T-helper 2 cell treated with Interferon-gamma antibody and Interleukin-4, amounts not matched to agents 5 μg/mL and 100 μg/mL, for 36 hours (primary cell): ENCODE data around the gene SH3GL2.
"Not testable (repeated sequence)": the region's sequence is repeated elsewhere in the genome, so short reads cannot be mapped to it uniquely, and the experiment has no call there.

Experiments used
- DNase-seq: peaks from one replicate; pipeline ENCODE4 v3.0.0; 2021; ENCODE audit warnings: low spot score
- H3K27ac Mint-ChIP-seq: one replicate; pipeline ENCODE4 v1.8.0; 2021; ENCODE audit warnings: mild to moderate bottlenecking, mixed read lengths
- H3K27me3 Mint-ChIP-seq: one replicate; pipeline ENCODE4 v1.8.0; 2021; ENCODE audit warnings: low read depth, mixed read lengths
- H3K36me3 Mint-ChIP-seq: one replicate; pipeline ENCODE4 v1.8.0; 2021; ENCODE audit warnings: low read depth, mixed read lengths
- H3K4me1 Mint-ChIP-seq: one replicate; pipeline ENCODE4 v1.8.0; 2021; ENCODE audit warnings: low read depth, mixed read lengths
- H3K4me3 Mint-ChIP-seq: one replicate; pipeline ENCODE4 v1.8.0; 2022; ENCODE audit warnings: mild to moderate bottlenecking, moderate library complexity, mixed read lengths
- H3K9me3 Mint-ChIP-seq: one replicate; pipeline ENCODE4 v1.8.0; 2021; ENCODE audit warnings: mixed read lengths

The SH3GL2 gene

DNA sequence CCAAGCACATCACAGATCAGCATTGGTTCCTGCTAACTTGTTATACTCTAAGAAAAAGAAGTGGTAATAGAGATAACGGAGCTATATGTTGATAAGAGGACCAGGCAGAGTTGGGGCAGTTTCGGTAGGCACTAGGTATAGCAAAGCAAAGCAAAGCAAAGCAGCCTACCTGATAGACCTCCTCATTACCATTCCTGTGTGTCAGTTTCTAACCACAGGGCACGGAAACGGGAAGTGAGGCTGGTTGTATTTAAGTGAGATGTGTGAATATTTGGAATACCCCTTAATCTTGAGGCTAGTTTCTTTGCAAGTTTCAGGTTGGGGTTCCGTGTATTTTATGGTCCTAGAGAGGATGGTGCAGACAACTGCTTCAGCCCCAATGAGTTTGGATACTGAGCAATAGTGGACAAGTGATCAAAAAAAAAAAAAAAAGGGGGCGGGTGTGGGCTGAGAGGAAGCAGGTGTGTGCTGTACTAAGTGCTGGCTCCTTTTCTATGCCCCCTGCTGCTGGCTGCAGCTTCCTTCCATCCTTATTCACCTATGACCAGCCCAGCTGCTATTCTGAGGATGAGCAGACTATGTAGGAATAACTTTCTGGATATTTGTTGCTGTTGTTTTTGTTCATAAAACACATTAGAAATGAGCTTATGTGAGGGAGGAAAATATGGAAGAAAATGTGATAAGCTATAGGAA, 183.3 kb downstream of the SH3GL2 start:
- no peaks in the 10 kb centered on the region for H3K36me3 Mint-ChIP-seq
- no peak for DNase-seq
- no peaks in the 10 kb centered on the region for H3K27me3 Mint-ChIP-seq
- no peak overlapping the region for H3K27ac Mint-ChIP-seq
- no peak overlapping the region for H3K4me3 Mint-ChIP-seq
- H3K4me1 Mint-ChIP-seq = no peaks in the 10 kb centered on the region
- peaks cover 3% of the 10 kb centered on the region for H3K9me3 Mint-ChIP-seq

DNA sequence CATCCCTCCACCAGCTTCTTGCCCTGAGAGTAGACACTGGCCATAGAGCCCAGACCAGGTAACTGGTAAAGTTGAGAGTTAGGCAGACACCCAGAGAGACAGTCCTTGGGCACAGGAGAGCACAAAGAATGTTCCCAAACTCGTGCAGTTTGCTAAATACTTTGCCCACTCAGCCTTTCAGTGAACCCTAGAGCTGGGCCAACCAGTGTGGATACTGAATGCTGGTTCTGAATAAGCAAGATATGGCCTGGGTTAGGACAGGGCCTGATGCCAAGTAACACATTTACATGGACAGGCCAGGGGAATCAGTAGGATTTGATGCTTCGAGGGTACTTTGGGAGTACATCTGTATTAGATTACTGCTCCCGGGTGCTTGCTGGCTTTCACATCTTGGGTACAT, 185.4 kb downstream of the SH3GL2 start:
- Mint-ChIP-seq H3K9me3 (no peaks in the 10 kb centered on the region), H3K4me1 (no peaks in the 10 kb centered on the region), H3K4me3 (no peak overlapping the region), H3K27ac (no peak overlapping the region), H3K36me3 (no peaks in the 10 kb centered on the region), H3K27me3 (no peaks in the 10 kb centered on the region)
- DNase-seq = no peak

DNA sequence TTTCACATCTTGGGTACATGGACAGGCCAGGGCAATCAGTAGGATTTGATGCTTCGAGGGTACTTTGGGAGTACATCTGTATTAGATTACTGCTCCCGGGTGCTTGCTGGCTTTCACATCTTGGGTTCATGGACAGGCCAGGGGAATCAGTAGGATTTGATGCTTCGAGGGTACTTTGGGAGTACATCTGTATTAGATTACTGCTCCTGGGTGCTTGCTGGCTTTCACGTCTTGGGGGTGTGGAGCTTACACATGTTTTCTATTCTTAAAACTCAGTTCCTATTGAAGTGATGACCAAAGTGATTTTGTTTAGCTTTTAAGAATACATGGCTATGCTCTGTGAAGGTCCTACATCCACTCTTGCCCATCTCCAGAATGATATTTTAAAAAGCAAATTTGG, 186.3 kb downstream of the SH3GL2 start:
- H3K27ac Mint-ChIP-seq, H3K9me3 Mint-ChIP-seq, H3K4me3 Mint-ChIP-seq, H3K4me1 Mint-ChIP-seq, H3K36me3 Mint-ChIP-seq, DNase-seq, H3K27me3 Mint-ChIP-seq: not testable (repeated sequence)

DNA sequence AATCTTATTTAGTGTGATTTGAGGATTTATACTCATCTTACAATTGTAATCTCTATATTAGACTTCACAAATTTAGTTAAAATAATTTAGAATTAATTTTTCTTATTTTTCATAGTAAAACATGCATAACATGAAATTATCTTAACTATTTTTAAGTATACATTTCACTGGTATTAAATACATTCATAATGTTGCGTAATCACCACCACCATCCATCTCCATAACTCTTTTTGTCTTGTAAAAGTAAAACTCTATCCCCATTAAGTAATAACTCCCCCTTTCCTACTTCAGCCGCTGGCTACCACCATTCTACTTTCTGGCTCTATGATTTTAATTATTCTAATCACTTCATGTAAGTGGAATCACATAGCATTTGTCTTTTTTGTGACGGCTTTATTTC, 193.4 kb downstream of the SH3GL2 start:
- Mint-ChIP-seq H3K27ac (no peak overlapping the region), H3K36me3 (no peaks in the 10 kb centered on the region), H3K4me3 (no peak overlapping the region), H3K9me3 (no peaks in the 10 kb centered on the region), H3K4me1 (no peaks in the 10 kb centered on the region), H3K27me3 (no peaks in the 10 kb centered on the region)
- DNase-seq = no peak

DNA sequence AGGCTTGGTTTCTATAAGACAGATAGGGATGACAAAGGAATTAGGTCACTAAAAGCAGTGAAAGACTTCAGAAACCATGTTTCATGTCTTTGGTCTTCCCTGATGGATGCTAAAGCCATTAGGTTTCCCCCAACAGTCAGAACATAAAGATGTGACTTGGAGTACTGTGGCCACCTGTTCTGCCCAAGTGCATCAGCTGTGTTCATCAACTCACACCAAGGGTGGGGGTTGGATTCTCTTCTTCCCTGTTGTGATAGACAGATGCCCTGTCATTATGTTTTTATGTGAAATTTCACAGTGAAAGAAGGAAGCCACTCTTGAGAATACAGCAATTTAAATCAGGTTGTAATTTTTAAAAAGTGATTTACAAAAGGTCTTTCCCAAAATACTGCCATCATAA, 196.8 kb downstream of the SH3GL2 start:
- DNase-seq = no peak
- no peaks in the 10 kb centered on the region for H3K27me3 Mint-ChIP-seq
- H3K9me3 Mint-ChIP-seq = no peaks in the 10 kb centered on the region
- no peak overlapping the region for H3K27ac Mint-ChIP-seq
- H3K4me1 Mint-ChIP-seq = no peaks in the 10 kb centered on the region
- no peak overlapping the region for H3K4me3 Mint-ChIP-seq
- H3K36me3 Mint-ChIP-seq = no peaks in the 10 kb centered on the region

DNA sequence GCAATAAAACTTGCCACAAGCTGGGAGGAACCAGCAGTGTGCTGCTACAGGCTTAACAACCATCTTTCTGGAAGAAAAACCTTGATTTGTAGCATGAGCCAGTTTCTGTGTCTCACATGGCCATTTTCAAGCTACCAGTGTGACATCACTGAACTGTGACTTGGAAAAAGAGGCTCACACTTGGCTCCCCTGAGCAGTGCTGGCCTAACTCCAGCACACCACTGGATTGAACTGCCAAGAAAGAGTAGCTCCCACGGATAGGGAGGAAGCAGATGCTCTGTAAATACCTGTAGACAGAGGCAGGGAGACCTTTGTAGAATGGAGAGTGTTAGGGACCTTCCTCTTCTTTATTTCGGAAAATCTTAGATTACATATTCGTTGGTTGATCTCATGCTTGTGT, 197.9 kb downstream of the SH3GL2 start:
- H3K36me3 Mint-ChIP-seq = no peaks in the 10 kb centered on the region
- no peak for DNase-seq
- H3K4me3 Mint-ChIP-seq = no peak overlapping the region
- no peaks in the 10 kb centered on the region for H3K9me3 Mint-ChIP-seq
- no peaks in the 10 kb centered on the region for H3K27me3 Mint-ChIP-seq
- H3K4me1 Mint-ChIP-seq = no peaks in the 10 kb centered on the region
- no peak overlapping the region for H3K27ac Mint-ChIP-seq

DNA sequence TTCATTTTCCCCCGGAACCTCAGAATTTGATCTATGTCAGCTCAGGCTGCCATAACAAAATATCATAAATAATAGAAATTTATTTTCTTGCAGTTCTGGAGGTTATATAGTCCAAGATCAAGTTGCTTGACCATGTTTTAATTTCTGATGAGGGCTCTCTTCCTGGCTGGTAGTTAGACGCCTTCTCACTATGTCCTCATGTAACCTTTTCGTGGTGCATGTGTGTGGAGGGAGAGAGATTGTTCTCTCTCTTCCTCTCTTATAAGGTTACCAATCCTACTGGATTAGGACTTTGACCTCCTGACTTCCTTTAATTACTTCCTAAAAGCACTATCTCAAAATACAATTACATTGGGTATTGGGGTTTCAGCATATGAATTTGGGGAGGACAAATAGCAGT, 198.6 kb downstream of the SH3GL2 start:
- H3K27me3 Mint-ChIP-seq = no peaks in the 10 kb centered on the region

DNA sequence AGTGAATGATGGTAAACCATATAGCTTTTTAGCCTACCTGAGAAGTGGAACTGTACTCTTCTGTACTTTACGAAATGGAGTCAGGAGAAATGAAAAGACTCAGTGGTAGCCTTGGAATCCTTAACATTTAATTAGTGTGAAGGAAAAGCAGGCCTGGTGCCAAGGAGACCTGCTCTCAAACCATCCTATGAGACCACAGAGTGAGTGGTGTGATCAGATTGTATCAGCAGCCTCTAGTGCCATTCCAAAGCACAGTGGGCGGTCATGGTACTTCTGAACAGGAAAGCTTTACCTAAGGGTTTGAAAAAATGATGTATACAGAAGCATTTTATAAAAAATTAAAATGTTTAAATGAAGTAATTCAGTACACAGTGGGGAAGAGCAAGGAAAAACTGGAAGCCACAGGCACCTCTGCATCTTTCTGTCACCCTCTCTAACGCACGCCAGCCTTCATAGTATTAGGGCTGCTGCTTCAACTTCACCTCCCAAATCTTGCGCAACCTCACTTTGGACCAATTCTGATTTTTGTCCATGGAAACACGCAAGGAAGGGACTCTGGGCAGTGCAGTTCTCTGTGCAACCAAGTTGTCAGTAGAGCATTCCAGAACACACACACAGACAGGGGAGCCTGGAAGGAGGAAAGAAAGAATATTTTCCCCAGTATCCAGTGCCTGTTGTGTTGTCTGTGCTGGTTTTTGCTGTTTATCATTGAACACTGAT, 203.7 kb downstream of the SH3GL2 start:
- Mint-ChIP-seq H3K9me3 (no peaks in the 10 kb centered on the region), H3K36me3 (no peaks in the 10 kb centered on the region), H3K27me3 (no peaks in the 10 kb centered on the region), H3K4me3 (no peak overlapping the region), H3K4me1 (no peaks in the 10 kb centered on the region), H3K27ac (no peak overlapping the region)
- no peak for DNase-seq

More for the DNA sequence above, 198.6 kb downstream of the SH3GL2 start:
- Mint-ChIP-seq H3K9me3 (no peaks in the 10 kb centered on the region), H3K27ac (no peak overlapping the region), H3K4me3 (no peak overlapping the region), H3K4me1 (no peaks in the 10 kb centered on the region), H3K36me3 (no peaks in the 10 kb centered on the region)
- DNase-seq = no peak

DNA sequence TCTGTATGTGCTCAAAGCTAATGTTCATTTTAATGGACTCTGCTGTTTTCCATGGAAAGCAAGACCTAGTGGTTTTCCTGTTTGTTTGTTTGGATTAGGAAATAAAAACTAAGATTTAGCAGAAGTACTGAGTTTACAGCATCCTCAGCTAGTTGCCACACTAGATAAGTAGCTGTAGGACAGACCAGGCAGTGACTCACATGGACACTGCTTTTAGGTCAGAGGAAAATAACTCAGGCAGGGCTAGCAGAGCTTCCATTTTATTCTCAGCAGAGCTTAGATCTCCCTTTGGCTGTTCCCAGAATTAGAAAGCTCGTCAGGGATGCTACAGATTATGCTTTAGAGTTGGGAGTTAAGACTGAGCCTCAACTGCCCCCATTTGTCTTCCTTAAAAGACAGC, 204.4 kb downstream of the SH3GL2 start:
- no peak for DNase-seq
- Mint-ChIP-seq H3K9me3 (no peaks in the 10 kb centered on the region), H3K36me3 (no peaks in the 10 kb centered on the region), H3K27ac (no peak overlapping the region), H3K27me3 (no peaks in the 10 kb centered on the region), H3K4me1 (no peaks in the 10 kb centered on the region), H3K4me3 (no peak overlapping the region)

DNA sequence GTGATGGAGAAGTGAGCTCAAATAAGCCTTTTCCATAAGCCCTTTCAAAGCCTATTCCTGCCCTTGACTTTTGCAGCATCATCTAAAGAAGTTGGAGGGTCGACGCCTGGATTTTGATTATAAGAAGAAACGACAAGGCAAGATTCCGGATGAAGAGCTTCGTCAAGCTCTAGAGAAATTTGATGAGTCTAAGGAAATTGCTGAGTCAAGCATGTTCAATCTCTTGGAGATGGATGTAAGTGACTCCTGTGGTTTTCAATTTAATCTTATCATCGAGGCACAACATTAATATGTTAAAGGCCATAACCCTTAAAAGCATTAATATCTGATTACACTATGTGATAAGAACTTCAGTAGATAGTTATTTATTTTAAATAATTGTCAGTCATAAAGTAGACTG, 210.4 kb downstream of the SH3GL2 start:
- Mint-ChIP-seq H3K27ac (no peak overlapping the region), H3K36me3 (no peaks in the 10 kb centered on the region), H3K9me3 (no peaks in the 10 kb centered on the region), H3K4me1 (no peaks in the 10 kb centered on the region), H3K27me3 (no peaks in the 10 kb centered on the region), H3K4me3 (no peak overlapping the region)
- no peak for DNase-seq

DNA sequence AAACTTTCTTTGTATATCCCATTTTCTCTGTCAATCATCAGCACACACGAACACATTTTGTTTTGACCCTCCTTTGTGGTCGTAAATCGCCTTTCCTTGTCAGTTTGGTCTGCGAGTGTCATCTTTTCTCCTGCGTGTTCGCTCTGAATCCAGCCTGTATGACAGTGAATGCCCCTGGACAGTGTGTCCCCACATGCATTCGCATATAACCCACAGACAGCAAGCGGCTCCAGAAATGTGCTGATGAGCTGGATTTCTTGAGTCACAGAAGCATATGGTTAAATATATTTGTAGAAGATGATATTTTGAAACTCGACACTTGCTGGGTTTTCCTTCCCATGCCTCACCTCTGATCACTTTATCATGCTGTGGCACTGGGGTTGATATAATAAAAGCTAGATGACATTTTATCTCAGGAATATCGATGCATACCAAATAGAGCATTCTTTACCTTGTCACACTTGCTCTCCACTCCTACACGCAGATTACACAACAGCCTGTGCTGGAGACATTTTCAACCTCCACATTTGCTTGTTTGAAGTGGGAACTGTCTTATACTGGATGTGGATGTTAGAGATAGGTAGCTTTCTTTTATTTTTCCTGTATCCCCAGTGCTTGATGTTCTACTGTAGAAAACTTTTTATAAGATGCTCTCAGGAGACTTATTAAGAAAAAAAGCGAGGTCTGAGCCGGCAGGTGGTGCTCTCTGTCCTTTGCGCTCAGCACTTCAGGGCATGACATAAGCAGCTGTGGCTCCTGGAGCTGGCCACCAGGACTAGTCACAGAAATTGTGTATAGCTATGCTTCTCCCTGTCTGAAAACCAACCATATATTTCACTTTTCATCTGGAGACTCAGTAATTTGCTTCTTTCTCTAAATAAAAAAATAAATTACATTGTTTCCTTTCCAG, 215.1 kb downstream of the SH3GL2 start:
- no peaks in the 10 kb centered on the region for H3K36me3 Mint-ChIP-seq
- H3K9me3 Mint-ChIP-seq = no peaks in the 10 kb centered on the region
- no peaks in the 10 kb centered on the region for H3K4me1 Mint-ChIP-seq
- DNase-seq = no peak
- H3K4me3 Mint-ChIP-seq = no peak overlapping the region
- H3K27me3 Mint-ChIP-seq = no peaks in the 10 kb centered on the region
- H3K27ac Mint-ChIP-seq = no peak overlapping the region

DNA sequence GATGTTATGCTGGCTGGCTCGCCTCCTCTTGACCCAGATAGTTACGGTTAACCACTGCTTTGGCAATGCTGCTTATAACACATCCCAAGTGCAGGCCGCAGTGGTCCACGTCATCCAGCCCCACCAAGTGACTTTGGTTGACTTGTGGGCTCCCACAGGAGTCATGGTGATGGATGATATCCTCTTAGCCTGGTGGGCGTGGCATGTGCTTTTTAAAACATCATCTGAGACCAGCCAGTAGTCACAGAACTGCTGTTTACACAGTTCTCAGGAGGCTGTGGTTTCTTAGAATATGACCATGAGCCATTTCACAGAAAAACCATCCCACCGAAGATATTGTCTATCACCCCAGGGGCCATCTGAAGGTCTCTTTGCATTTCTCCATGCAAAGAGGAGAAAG, 216.9 kb downstream of the SH3GL2 start:
- H3K27me3 Mint-ChIP-seq = no peaks in the 10 kb centered on the region
- H3K4me3 Mint-ChIP-seq = no peak overlapping the region
- no peak overlapping the region for H3K27ac Mint-ChIP-seq
- H3K36me3 Mint-ChIP-seq = no peaks in the 10 kb centered on the region
- H3K9me3 Mint-ChIP-seq = no peaks in the 10 kb centered on the region
- H3K4me1 Mint-ChIP-seq = no peaks in the 10 kb centered on the region
- no peak for DNase-seq

DNA sequence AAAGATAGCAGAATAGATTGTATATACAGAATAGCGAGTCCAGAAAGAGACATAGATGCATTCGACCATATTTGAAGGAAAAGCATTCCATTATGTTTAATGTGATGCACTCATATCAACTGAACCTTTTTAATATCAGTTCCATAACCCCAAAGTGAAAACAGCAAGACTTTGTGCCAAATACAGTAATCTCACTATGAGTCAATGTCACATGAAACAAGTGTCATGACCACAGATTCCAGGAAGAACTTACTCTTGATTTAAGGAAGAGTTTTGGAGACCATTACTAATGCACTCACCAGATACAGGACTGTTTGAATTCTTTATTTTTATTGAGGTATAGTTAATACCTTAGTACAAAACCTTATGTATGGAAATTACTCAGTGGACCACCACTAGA, 220.5 kb downstream of the SH3GL2 start:
- no peaks in the 10 kb centered on the region for H3K27me3 Mint-ChIP-seq
- no peak overlapping the region for H3K4me3 Mint-ChIP-seq
- H3K4me1 Mint-ChIP-seq = no peaks in the 10 kb centered on the region
- H3K36me3 Mint-ChIP-seq = no peaks in the 10 kb centered on the region
- no peak overlapping the region for H3K27ac Mint-ChIP-seq
- no peaks in the 10 kb centered on the region for H3K9me3 Mint-ChIP-seq
- no peak for DNase-seq

DNA sequence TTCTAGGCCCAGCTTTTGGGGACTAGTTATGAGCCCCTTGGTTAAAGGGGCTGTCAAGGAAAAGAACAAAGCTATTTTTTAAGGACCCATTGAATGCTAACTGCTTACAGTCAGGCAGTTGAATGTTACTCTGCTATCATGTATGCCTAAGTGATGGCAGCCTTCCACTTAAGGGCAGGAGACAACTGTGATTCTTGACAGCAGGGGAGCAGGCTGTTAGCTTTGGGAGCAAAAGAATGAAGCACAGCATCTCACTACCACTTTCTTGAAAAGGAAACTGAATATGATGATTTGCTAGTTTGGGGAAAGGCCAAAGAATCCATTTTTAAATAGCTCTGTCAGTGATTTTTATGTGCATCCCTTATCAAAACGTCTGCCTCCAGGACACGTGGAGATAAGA, 221.6 kb downstream of the SH3GL2 start:
- Mint-ChIP-seq H3K4me3 (no peak overlapping the region), H3K27me3 (no peaks in the 10 kb centered on the region), H3K9me3 (no peaks in the 10 kb centered on the region), H3K4me1 (no peaks in the 10 kb centered on the region), H3K27ac (no peak overlapping the region), H3K36me3 (no peaks in the 10 kb centered on the region)
- DNase-seq = no peak
